Measurements from ENCODE around the gene COX11. TPM values are rescaled to one million over a fixed set of nuclear protein-coding genes. Genes with fewer than 3 reads are reported as not detected.

The COX11 gene
- total and polyA plus RNA-seq, 2 of the 13 experiments (the other 11 are each of a cell fraction or from before 2014, with no cell fraction given) = 103 to 203 TPM

DNA sequence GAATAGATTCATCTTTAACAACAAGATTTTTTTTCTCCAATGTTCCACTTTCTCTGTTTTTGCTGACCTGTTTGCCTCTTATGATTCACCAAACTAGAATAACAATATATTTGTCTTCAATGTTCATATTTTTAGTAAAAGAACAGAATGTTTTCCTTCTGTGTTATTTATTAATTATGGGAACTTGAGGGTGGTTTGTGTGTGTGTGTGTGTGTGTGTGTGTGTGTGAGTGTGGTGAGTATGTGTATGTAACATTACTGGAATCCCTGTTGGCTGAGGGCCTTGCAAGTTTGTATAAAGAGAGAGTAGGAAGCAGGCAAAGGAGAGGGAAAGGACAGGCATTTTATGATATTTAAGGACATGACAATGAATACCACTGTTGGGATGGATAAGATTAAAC is 13.9 kb upstream of the COX11 start:
- ATAC-seq (no peak), FAIRE-seq (no peak), DNase-seq (ENCODE audit: low spot score) (no peak)
- Histone ChIP-seq H3K27me3 (ENCODE audit: control insufficient read depth in 1 of 2, insufficient read depth in 2 of 2, low read length in 2 of 2) (no peaks in the 10 kb centered on the region), H3K79me2 (ENCODE audit: insufficient read depth, low read length) (peaks cover 65% of the 10 kb centered on the region), H3K4me3 (replicated peaks in 1 of 3; ENCODE audit: insufficient read depth in 1 of 3, low read depth in 2 of 3, low read length in 3 of 3) (no peak overlapping the region), H3K4me2 (ENCODE audit: low read depth, low read length) (no peak overlapping the region), H3K4me1 (ENCODE audit: insufficient read depth, low read length) (peaks cover 12% of the 10 kb centered on the region; the same call in 1 of the 2 replicates), H3K9ac (ENCODE audit: insufficient read depth, low read depth, low read length) (no peak overlapping the region), H3K9me3 (ENCODE audit: low read length) (peaks cover 7% of the 10 kb centered on the region), H4K20me1 (ENCODE audit: insufficient read depth, low read length) (no peaks in the 10 kb centered on the region), H3K27ac (ENCODE audit: extremely low read length, insufficient read depth, low read length) (no peak overlapping the region), H3K36me3 (replicated peaks in 1 of 2; ENCODE audit: control insufficient read depth in 1 of 2, insufficient read depth in 2 of 2, low read length in 2 of 2) (peaks cover 2 to 10% of the 10 kb centered on the region in 2 experiments; a peak in 4 of 5 replicates), H2AFZ (ENCODE audit: low read length) (no peak overlapping the region)
- BruUV-seq (replicated peaks) = no TSS peak
- POLR2A ChIA-PET = no interaction called here
- CTCF ChIA-PET (ENCODE audit: low intra/inter-chr PET ratio, low total read pairs) = no interaction called here
- intact Hi-C loops (cut with micrococcal nuclease; ENCODE audit: unreplicated experiment) (no loop called here), in situ Hi-C loops (cut with HindIII; ENCODE audit: extremely low pct_ligation_motif_present, low pct_unique_long_range_greater_than_20kb) (no loop called here)
- TF ChIP-seq GATAD2A (CRISPR knock-in tag; IDR thresholded peaks at IDR 0.05) (no peak), PHF21A (CRISPR knock-in tag; IDR thresholded peaks at IDR 0.05) (no peak), IRX3 (CRISPR knock-in tag; IDR thresholded peaks at IDR 0.05; ENCODE audit: borderline replicate concordance, low read depth) (no peak), KAT7 (CRISPR knock-in tag; IDR thresholded peaks at IDR 0.05; ENCODE audit: borderline replicate concordance) (no peak), ZNF737 (CRISPR knock-in tag; IDR thresholded peaks at IDR 0.05; ENCODE audit: borderline replicate concordance) (no peak)
- TF ChIP-seq, protein P1, sequence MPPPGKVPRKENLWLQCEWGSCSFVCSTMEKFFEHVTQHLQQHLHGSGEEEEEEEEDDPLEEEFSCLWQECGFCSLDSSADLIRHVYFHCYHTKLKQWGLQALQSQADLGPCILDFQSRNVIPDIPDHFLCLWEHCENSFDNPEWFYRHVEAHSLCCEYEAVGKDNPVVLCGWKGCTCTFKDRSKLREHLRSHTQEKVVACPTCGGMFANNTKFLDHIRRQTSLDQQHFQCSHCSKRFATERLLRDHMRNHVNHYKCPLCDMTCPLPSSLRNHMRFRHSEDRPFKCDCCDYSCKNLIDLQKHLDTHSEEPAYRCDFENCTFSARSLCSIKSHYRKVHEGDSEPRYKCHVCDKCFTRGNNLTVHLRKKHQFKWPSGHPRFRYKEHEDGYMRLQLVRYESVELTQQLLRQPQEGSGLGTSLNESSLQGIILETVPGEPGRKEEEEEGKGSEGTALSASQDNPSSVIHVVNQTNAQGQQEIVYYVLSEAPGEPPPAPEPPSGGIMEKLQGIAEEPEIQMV (CRISPR knock-in tag; IDR thresholded peaks at IDR 0.05; ENCODE audit: low read depth) = no peak

DNA sequence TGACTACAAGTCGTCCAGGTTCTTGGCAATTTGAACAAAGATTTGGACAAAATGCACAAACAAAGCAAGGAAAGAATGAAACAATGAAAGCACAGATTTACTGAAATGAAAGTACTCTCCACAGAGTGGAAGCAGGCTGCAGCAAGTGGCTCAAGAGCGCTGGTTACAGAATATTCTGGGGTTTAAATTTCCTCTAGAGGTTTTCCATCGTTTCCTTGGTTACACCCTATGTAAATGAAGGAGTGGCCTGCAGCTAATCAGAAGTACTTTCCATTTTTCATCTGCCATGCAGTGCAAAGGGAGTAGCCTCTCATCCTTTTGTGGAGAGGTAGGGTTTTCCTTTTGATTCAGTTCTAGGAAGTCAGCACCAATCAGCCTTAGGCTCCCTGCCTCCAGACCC is 11.9 kb upstream of the COX11 start:
- CTCF ChIA-PET (ENCODE audit: low intra/inter-chr PET ratio, low total read pairs) = no interaction called here
- Histone ChIP-seq H2AFZ (ENCODE audit: low read length) (no peak overlapping the region), H3K4me3 (replicated peaks in 1 of 3; ENCODE audit: insufficient read depth in 1 of 3, low read depth in 2 of 3, low read length in 3 of 3) (no peak overlapping the region), H3K4me1 (ENCODE audit: insufficient read depth, low read length) (peaks cover 12% of the 10 kb centered on the region; the same call in 1 of the 2 replicates), H4K20me1 (ENCODE audit: insufficient read depth, low read length) (no peaks in the 10 kb centered on the region), H3K36me3 (replicated peaks in 1 of 2; ENCODE audit: control insufficient read depth in 1 of 2, insufficient read depth in 2 of 2, low read length in 2 of 2) (0 out of 5 replicates have a peak, but pooled peaks cover 0 to 3% of the 10 kb centered on the region in 2 experiments), H3K27ac (ENCODE audit: extremely low read length, insufficient read depth, low read length) (no peak overlapping the region), H3K27me3 (ENCODE audit: control insufficient read depth in 1 of 2, insufficient read depth in 2 of 2, low read length in 2 of 2) (no peaks in the 10 kb centered on the region), H3K9ac (ENCODE audit: insufficient read depth, low read depth, low read length) (no peak overlapping the region), H3K79me2 (ENCODE audit: insufficient read depth, low read length) (peaks cover 85% of the 10 kb centered on the region), H3K4me2 (ENCODE audit: low read depth, low read length) (no peak overlapping the region), H3K9me3 (ENCODE audit: low read length) (peaks cover 7% of the 10 kb centered on the region)
- ATAC-seq (no peak), FAIRE-seq (no peak), DNase-seq (ENCODE audit: low spot score) (no peak)
- WGBS (ENCODE audit: low lambda C conversion rate) = 95% methylated on average over 3 of the region's 3 CpGs
- in situ Hi-C loops (cut with HindIII; ENCODE audit: extremely low pct_ligation_motif_present, low pct_unique_long_range_greater_than_20kb) = no loop called here
- intact Hi-C loops (cut with micrococcal nuclease; ENCODE audit: unreplicated experiment) = no loop called here
- POLR2A ChIA-PET = no interaction called here
- BruUV-seq (replicated peaks) = no TSS peak
- no peak for TF ChIP-seq RBAK (CRISPR knock-in tag; IDR thresholded peaks at IDR 0.05)
- no peak for TF ChIP-seq SMAD3 (CRISPR knock-in tag; IDR thresholded peaks at IDR 0.05)
- no peak for TF ChIP-seq ZNF367 (CRISPR knock-in tag; IDR thresholded peaks at IDR 0.05; ENCODE audit: borderline replicate concordance)
- no peak for TF ChIP-seq ZC3H4 (CRISPR knock-in tag; IDR thresholded peaks at IDR 0.05; ENCODE audit: borderline replicate concordance)
- TF ChIP-seq NR2F1 (CRISPR knock-in tag; IDR thresholded peaks at IDR 0.05) = no peak
- TF ChIP-seq AHR (CRISPR knock-in tag; IDR thresholded peaks at IDR 0.05) = no peak
- TF ChIP-seq SUZ12 (IDR thresholded peaks at IDR 0.05; ENCODE audit: low read depth, low read length) = no peak
- no peak for TF ChIP-seq ZNF546 (CRISPR knock-in tag; conservative IDR thresholded peaks at IDR 0.05)
- no peak for TF ChIP-seq TBP (CRISPR knock-in tag; IDR thresholded peaks at IDR 0.05)
- TF ChIP-seq, protein P2, sequence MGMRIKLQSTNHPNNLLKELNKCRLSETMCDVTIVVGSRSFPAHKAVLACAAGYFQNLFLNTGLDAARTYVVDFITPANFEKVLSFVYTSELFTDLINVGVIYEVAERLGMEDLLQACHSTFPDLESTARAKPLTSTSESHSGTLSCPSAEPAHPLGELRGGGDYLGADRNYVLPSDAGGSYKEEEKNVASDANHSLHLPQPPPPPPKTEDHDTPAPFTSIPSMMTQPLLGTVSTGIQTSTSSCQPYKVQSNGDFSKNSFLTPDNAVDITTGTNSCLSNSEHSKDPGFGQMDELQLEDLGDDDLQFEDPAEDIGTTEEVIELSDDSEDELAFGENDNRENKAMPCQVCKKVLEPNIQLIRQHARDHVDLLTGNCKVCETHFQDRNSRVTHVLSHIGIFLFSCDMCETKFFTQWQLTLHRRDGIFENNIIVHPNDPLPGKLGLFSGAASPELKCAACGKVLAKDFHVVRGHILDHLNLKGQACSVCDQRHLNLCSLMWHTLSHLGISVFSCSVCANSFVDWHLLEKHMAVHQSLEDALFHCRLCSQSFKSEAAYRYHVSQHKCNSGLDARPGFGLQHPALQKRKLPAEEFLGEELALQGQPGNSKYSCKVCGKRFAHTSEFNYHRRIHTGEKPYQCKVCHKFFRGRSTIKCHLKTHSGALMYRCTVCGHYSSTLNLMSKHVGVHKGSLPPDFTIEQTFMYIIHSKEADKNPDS (CRISPR knock-in tag; IDR thresholded peaks at IDR 0.05) = no peak
